Activated CD4-positive, alpha-beta T cell treated with anti-CD3 and anti-CD28 coated beads, Interleukin-2, amount 50 U/mL, for 16 hours (primary cell): ENCODE results near the gene IPO9.
"Not testable (repeated sequence)": the region's sequence is repeated elsewhere in the genome, so short reads cannot be mapped to it uniquely, and the experiment has no call there.

Source experiments
- DNase-seq: peaks from one replicate; pipeline ENCODE4 v3.0.0-alpha.2; 2020

The IPO9 gene

GRCh38 chr1:201850053-201850397 lies 21.1 kb downstream of the IPO9 start:
- no peak for DNase-seq

GRCh38 chr1:201851949-201852348 lies 23.0 kb downstream of the IPO9 start:
- no peak for DNase-seq

- DNase-seq: not testable (repeated sequence)
These were observed 27.8 kb downstream of the IPO9 start for GRCh38 chr1:201856722-201857121.

GRCh38 chr1:201859424-201859823 lies 30.5 kb downstream of the IPO9 start:
- no peak for DNase-seq

- no peak for DNase-seq
These were observed 32.5 kb downstream of the IPO9 start for GRCh38 chr1:201861448-201861847.

GRCh38 chr1:201870397-201870796 lies 41.4 kb downstream of the IPO9 start:
- no peak for DNase-seq

GRCh38 chr1:201874672-201875071 lies 45.7 kb downstream of the IPO9 start:
- no peak for DNase-seq

- DNase-seq: no peak
These were observed 47.3 kb downstream of the IPO9 start for GRCh38 chr1:201876148-201876818.

- DNase-seq: peak; percentile 34
These were observed 49.0 kb downstream of the IPO9 start for GRCh38 chr1:201877877-201878401.

GRCh38 chr1:201880928-201881571 lies 52.1 kb downstream of the IPO9 start:
- DNase-seq: no peak

- no peak for DNase-seq
These were observed 52.7 kb downstream of the IPO9 start for GRCh38 chr1:201881617-201882016.

GRCh38 chr1:201882665-201883132 lies 53.7 kb downstream of the IPO9 start:
- peak; percentile 1 for DNase-seq

- no peak for DNase-seq
These were observed 54.3 kb downstream of the IPO9 start for GRCh38 chr1:201883266-201883665.

GRCh38 chr1:201883786-201884185 lies 54.8 kb downstream of the IPO9 start:
- peak; percentile 33 for DNase-seq

GRCh38 chr1:201884425-201884824 lies 55.5 kb downstream of the IPO9 start:
- DNase-seq: no peak

- DNase-seq: no peak
These were observed 56.6 kb downstream of the IPO9 start for GRCh38 chr1:201885531-201886075.

GRCh38 chr1:201886103-201886885 lies 57.3 kb downstream of the IPO9 start:
- no peak for DNase-seq

- DNase-seq: no peak
These were observed 58.3 kb downstream of the IPO9 start for GRCh38 chr1:201887116-201887866.

GRCh38 chr1:201888282-201889089 lies 59.5 kb downstream of the IPO9 start, which contains the start of gene SHISA4:
Gene SHISA4, plus strand, starts transcription at chr1:201888898. Its CDS starts 97 bp downstream, at chr1:201888995.
- DNase-seq: no peak

GRCh38 chr1:201889090-201889968 lies 60.4 kb downstream of the IPO9 start:
- DNase-seq: no peak

GRCh38 chr1:201890223-201890622 lies 61.3 kb downstream of the IPO9 start:
- no peak for DNase-seq
